GM12878 (cell line): ENCODE measurements around the gene FAM229A. TPM values are rescaled to one million over a fixed set of nuclear protein-coding genes. Genes with fewer than 3 reads are reported as not detected.

ENCODE experiments used
- BRCA1 ChIP-seq: IDR thresholded peaks from 2 replicates; pipeline ENCODE4 v1.6.1; 2011; ENCODE audit warnings: low read depth, low read length, improper control_type of control experiment
- CEBPB ChIP-seq, 2 experiments: fragments of 150-350 bp in 1 of 2; IDR thresholded peaks; 2 replicates each; pipeline ENCODE4 v1.6.1; 2012 to 2014; ENCODE audit warnings: low read depth in 2 of 2, low read length in 2 of 2, borderline replicate concordance in 1 of 2, inconsistent platforms in 1 of 2
- CHD2 ChIP-seq: IDR thresholded peaks from 2 replicates; pipeline ENCODE4 v1.6.1; 2011; ENCODE audit warnings: low read depth, low read length, improper control_type of control experiment, borderline replicate concordance
- CREB1 ChIP-seq: IDR thresholded peaks from 2 replicates; pipeline ENCODE4 v1.6.1; 2012; ENCODE audit warnings: low read depth, mild to moderate bottlenecking, inconsistent platforms
- E2F4 ChIP-seq: IDR thresholded peaks from 2 replicates; pipeline ENCODE4 v1.6.1; 2012; ENCODE audit warnings: low read depth, low read length, improper control_type of control experiment
- EED ChIP-seq: sonication (generic); IDR thresholded peaks from 2 replicates; pipeline ENCODE4 v1.6.1; 2016; ENCODE audit warnings: antibody characterized with exemption, low read depth
- IKZF1 ChIP-seq: fragments of 450-650 bp; conservative IDR thresholded peaks from 2 replicates; pipeline ENCODE4 v1.6.1; 2017; ENCODE audit warnings: antibody characterized with exemption, mild to moderate bottlenecking
- IKZF2 ChIP-seq, 2 experiments: fragments of 450-650 bp; IDR thresholded peaks; 2 replicates each; pipeline ENCODE4 v1.6.1; 2017; ENCODE audit warnings: mild to moderate bottlenecking in 2 of 2, moderate library complexity in 2 of 2
- LARP7 ChIP-seq: fragments of 450-650 bp; IDR thresholded peaks from 2 replicates; pipeline ENCODE4 v1.6.1; 2017; ENCODE audit warnings: mild to moderate bottlenecking
- MEF2B ChIP-seq: fragments of 450-650 bp; IDR thresholded peaks from 2 replicates; pipeline ENCODE4 v1.6.1; 2018; ENCODE audit warnings: mild to moderate bottlenecking, moderate library complexity; ENCODE audit not compliant: partially characterized antibody, poor library complexity, severe bottlenecking
- PAX5 ChIP-seq: IDR thresholded peaks from 2 replicates; pipeline ENCODE4 v1.6.1; 2011; ENCODE audit warnings: low read depth, low read length, borderline replicate concordance
- PBX3 ChIP-seq: IDR thresholded peaks from 2 replicates; pipeline ENCODE4 v1.6.1; 2011; ENCODE audit warnings: mild to moderate bottlenecking, low read depth, low read length, moderate library complexity; ENCODE audit not compliant: insufficient replicate concordance
- RB1 ChIP-seq: fragments of 450-650 bp; formaldehyde crosslinking; IDR thresholded peaks from 2 replicates; pipeline ENCODE4 v1.6.1; 2017; ENCODE audit warnings: mild to moderate bottlenecking, borderline replicate concordance
- RFX5 ChIP-seq: IDR thresholded peaks from 2 replicates; pipeline ENCODE4 v1.6.1; 2011; ENCODE audit warnings: low read depth, low read length, improper control_type of control experiment
- RUNX3 ChIP-seq: IDR thresholded peaks from 2 replicates; pipeline ENCODE4 v1.6.1; 2012; ENCODE audit warnings: low read length, inconsistent platforms
- SIX5 ChIP-seq: IDR thresholded peaks from 2 replicates; pipeline ENCODE4 v1.6.1; 2011; ENCODE audit warnings: mild to moderate bottlenecking, low read depth, low read length, moderate library complexity; ENCODE audit not compliant: severe bottlenecking
- SMAD5 ChIP-seq: IDR thresholded peaks from 2 replicates; pipeline ENCODE4 v1.6.1; 2016; ENCODE audit warnings: antibody characterized with exemption, low read depth
- STAT3 ChIP-seq: IDR thresholded peaks from 2 replicates; pipeline ENCODE4 v1.6.1; 2011; ENCODE audit warnings: low read depth, low read length, improper control_type of control experiment
- TARDBP ChIP-seq: IDR thresholded peaks from 2 replicates; pipeline ENCODE4 v1.6.1; 2016; ENCODE audit warnings: borderline replicate concordance
- YY1 ChIP-seq: IDR thresholded peaks from 2 replicates; pipeline ENCODE4 v1.6.1; 2011; ENCODE audit warnings: low read depth, mild to moderate bottlenecking, low read length
- ZNF207 ChIP-seq: fragments of 450-650 bp; IDR thresholded peaks from 2 replicates; pipeline ENCODE4 v1.6.1; 2014; ENCODE audit warnings: antibody characterized with exemption, mild to moderate bottlenecking, borderline replicate concordance
- polyA plus RNA-seq, 11 experiments: library from polyadenylated mRNA; depleted of rRNA in 4 of 11; unstranded in 6 of 11; stranded (reverse) in 5 of 11; fragments of >200 nt; fragmentation: Nextera tagmentation in 4 of 11; fragmentation: Illumina TruSeq in 1 of 11; extraction: Ambion mirVana in 4 of 11; extraction: Trizol in 1 of 11; gene quantifications; 1 replicate in 1 of 11; 2 replicates in 10 of 11; pipeline versions ENCODE4 v1.2.1 to v1.2.3, GENCODE V29; 2011 to 2016; ENCODE audit warnings: inconsistent platforms in 2 of 11, missing spikeins in 2 of 11, low read depth in 1 of 11
- total RNA-seq, 4 experiments: library from RNA; depleted of rRNA in 3 of 4; stranded (reverse); fragments of >200 nt in 3 of 4; fragmentation: Illumina TruSeq in 1 of 4; extraction: Trizol in 1 of 4; gene quantifications; 2 replicates each; pipeline versions ENCODE4 v1.2.1 to v1.2.3, GENCODE V29; 2013 to 2021
- TF ChIP-seq, protein P1 (sequence below): IDR thresholded peaks from 2 replicates; pipeline ENCODE4 v1.6.1; 2011; ENCODE audit warnings: borderline replicate concordance, low read depth, mild to moderate bottlenecking, moderate library complexity, mixed read lengths, low read length; ENCODE audit not compliant: insufficient read depth; ENCODE audit errors: extremely low read length
- TF ChIP-seq, protein P2 (sequence below): fragments of 450-650 bp; IDR thresholded peaks from 2 replicates; pipeline ENCODE4 v1.6.1; 2017; ENCODE audit warnings: low read depth, mild to moderate bottlenecking, moderate library complexity

Gene FAM229A
- total and polyA plus RNA-seq, 10 of the 15 experiments (the other 5 are each of a cell fraction or from before 2014, with no cell fraction given) = 0.02 to 5.3 (median 1.4) TPM; not detected in 1

DNA sequence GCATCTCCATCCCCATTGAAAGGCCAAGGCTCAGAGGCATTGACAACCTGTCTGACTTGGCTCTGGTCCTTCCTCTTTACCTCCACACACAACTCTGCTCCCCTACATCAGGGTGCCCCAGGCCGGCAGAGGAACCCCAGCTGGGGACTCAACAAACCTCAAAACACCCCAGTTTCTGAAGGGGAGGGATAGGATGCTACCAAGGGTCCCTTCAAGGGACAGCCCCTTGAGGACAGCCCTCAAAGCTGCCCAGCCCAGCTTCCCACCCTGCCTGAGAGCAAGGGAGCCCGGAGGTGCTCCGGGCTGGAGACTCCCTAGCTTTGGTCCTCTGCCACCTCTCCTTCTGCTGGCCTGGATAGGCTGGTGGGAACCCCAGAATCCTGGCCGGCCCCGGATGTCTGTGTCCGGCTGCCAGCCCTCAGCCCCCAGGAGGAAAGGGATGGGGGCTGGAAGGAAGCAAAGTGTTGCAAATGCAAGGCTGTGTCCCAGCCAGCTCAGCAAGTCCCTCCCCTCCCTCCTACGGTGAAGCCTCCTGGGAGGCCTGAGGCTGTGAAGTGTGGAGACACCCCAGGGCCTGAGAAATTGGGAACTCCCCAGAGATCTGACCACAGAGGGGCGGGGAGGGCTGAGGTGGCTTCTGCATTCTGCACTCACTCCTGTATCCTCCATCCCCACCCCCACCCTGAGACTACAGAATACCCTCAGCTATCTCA, 25.2 kb downstream of the FAM229A start (continued):
- TF ChIP-seq PBX3 = no peak
- TF ChIP-seq IKZF1 = peak; percentile 93
- no peak for TF ChIP-seq STAT3
- TF ChIP-seq IKZF2 (IDR thresholded peaks at IDR 0.05) = peak; percentile 88 to 94
- TF ChIP-seq RUNX3 = peak; percentile 93
- no peak for TF ChIP-seq BRCA1
- TF ChIP-seq TARDBP = no peak
- TF ChIP-seq, protein P1, sequence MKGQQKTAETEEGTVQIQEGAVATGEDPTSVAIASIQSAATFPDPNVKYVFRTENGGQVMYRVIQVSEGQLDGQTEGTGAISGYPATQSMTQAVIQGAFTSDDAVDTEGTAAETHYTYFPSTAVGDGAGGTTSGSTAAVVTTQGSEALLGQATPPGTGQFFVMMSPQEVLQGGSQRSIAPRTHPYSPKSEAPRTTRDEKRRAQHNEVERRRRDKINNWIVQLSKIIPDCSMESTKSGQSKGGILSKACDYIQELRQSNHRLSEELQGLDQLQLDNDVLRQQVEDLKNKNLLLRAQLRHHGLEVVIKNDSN = no peak
- no peak for TF ChIP-seq SIX5
- TF ChIP-seq EED = peak; percentile 73
- TF ChIP-seq LARP7 = 0 out of 2 replicates have a peak, but pooled peaks have one; percentile 3
- no peak for TF ChIP-seq SMAD5
- TF ChIP-seq MEF2B = peak; percentile 99
- TF ChIP-seq CEBPB (IDR thresholded peaks at IDR 0.05; ENCODE audit: borderline replicate concordance in 1 of 2, low read depth in 2 of 2, low read length in 2 of 2) = no peak
- TF ChIP-seq CREB1 = peak; percentile 21; the same call in 1 of the 2 replicates
- TF ChIP-seq RFX5 = 0 out of 2 replicates have a peak, but pooled peaks have one; percentile 30
- peak; percentile 55; the same call in 1 of the 2 replicates for TF ChIP-seq CHD2
- peak; percentile 75; the same call in 1 of the 2 replicates for TF ChIP-seq PAX5
- 0 out of 2 replicates have a peak, but pooled peaks have one; percentile 19 for TF ChIP-seq YY1
- TF ChIP-seq, protein P2, sequence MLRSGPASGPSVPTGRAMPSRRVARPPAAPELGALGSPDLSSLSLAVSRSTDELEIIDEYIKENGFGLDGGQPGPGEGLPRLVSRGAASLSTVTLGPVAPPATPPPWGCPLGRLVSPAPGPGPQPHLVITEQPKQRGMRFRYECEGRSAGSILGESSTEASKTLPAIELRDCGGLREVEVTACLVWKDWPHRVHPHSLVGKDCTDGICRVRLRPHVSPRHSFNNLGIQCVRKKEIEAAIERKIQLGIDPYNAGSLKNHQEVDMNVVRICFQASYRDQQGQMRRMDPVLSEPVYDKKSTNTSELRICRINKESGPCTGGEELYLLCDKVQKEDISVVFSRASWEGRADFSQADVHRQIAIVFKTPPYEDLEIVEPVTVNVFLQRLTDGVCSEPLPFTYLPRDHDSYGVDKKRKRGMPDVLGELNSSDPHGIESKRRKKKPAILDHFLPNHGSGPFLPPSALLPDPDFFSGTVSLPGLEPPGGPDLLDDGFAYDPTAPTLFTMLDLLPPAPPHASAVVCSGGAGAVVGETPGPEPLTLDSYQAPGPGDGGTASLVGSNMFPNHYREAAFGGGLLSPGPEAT = peak; percentile 68; the same call in 1 of the 2 replicates
- TF ChIP-seq RB1 = peak; percentile 70; the same call in 1 of the 2 replicates
- no peak for TF ChIP-seq E2F4
- TF ChIP-seq ZNF207 = no peak
